ENCODE data around the gene PIAS1.

DNA sequence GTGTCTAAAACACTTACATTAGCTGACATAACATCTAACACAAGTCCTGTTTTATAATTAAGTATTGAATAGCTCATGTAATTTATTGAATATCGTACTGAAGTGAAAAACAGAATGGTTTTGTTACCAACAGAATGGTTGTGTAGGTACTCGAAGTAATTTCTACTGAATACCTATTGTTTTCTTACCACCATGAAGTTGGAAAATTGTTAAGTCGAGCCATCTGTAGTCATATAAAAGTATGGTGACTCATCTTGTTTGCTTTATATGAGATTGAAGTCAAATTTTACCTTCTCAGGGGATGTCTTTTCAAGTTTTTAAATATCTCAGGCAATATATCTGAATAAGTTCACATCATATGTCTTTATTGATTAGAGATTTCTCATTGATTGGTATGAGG, 37.6 kb downstream of the PIAS1 start:
- no peak for TF ChIP-seq YY1 (IDR thresholded peaks at IDR 0.05; ENCODE audit: insufficient read depth, insufficient read length)
- TF ChIP-seq ZNF274 (IDR thresholded peaks at IDR 0.05; ENCODE audit: low read depth, low read length): no peak
